Stomach smooth muscle (tissue), 2 donors: ENCODE measurements around the gene CNBP.
A peak's percentile ranks its signal among the peaks of the same experiment; 100 is the strongest.
"Not testable (repeated sequence)": the region's sequence is repeated elsewhere in the genome, so short reads cannot be mapped to it uniquely, and the experiment has no call there.

ENCODE experiments used
- H3K27ac ChIP-seq: one replicate; pipeline ENCODE4 v1.7.0; 2013; ENCODE audit warnings: mild to moderate bottlenecking, low read length, inconsistent platforms
- H3K27me3 ChIP-seq, 2 donors: one replicate each; pipeline ENCODE4 v1.7.0; 2013; ENCODE audit warnings: low read length in 2 of 2; ENCODE audit not compliant: insufficient read depth in 2 of 2, control insufficient read depth in 1 of 2
- H3K36me3 ChIP-seq, 2 donors: one replicate each; pipeline ENCODE4 v1.7.0; 2013; ENCODE audit warnings: low read length in 2 of 2; ENCODE audit not compliant: control insufficient read depth in 2 of 2, insufficient read depth in 2 of 2
- H3K4me1 ChIP-seq: one replicate; pipeline ENCODE4 v1.7.0; 2013; ENCODE audit warnings: low read length; ENCODE audit not compliant: control insufficient read depth, insufficient read depth
- H3K4me3 ChIP-seq, 2 donors: one replicate each; pipeline ENCODE4 v1.7.0; 2013; ENCODE audit warnings: low read length in 2 of 2
- H3K9ac ChIP-seq, 2 donors: one replicate each; pipeline ENCODE4 v1.7.0; 2013; ENCODE audit warnings: low read length in 2 of 2, mild to moderate bottlenecking in 1 of 2
- H3K9me3 ChIP-seq, 2 donors: one replicate each; pipeline ENCODE4 v1.7.0; 2013; ENCODE audit warnings: low read length in 2 of 2; ENCODE audit not compliant: control insufficient read depth in 2 of 2
- donor health status: healthy.
- donor health status: Pancreatic carcinoma.

The CNBP gene

DNA sequence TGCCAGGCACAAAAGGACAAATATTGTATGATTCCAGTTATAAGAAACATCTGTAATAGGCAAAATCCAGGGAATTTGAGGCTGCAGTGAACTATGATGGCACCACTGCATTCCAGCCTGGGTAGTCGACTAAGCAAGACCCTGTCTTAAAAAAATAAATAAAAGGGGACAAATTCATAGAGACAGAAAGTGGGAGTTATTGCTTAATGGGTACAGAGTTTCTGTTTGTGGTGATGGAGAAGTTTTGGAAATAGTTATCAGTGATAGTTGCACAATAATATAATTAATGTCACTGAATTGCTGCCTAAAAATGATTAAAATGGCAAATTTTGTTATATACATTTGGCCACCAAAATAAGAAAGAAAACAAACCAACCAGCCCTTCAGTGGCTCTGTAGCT is 27.6 kb upstream of the CNBP start:
- Histone ChIP-seq H3K27ac (peak overlapping the region; percentile 49), H3K36me3 (no peaks in the 10 kb centered on the region), H3K4me3 (peak overlapping the region in 1 of 2 donors; percentile 35), H3K9me3 (no peaks in the 10 kb centered on the region), H3K27me3 (no peaks in the 10 kb centered on the region), H3K4me1 (peaks cover 12% of the 10 kb centered on the region), H3K9ac (no peak overlapping the region)

- H3K9ac ChIP-seq: no peak overlapping the region
- H3K4me1 ChIP-seq: peaks cover 17% of the 10 kb centered on the region
- peak overlapping the region; percentile 19 for H3K27ac ChIP-seq
- no peak overlapping the region for H3K4me3 ChIP-seq
- no peaks in the 10 kb centered on the region for H3K9me3 ChIP-seq
- no peaks in the 10 kb centered on the region for H3K27me3 ChIP-seq
- no peaks in the 10 kb centered on the region for H3K36me3 ChIP-seq
Measured at GRCh38 chr3:129207479-129207878, 23.8 kb upstream of the CNBP start.

DNA sequence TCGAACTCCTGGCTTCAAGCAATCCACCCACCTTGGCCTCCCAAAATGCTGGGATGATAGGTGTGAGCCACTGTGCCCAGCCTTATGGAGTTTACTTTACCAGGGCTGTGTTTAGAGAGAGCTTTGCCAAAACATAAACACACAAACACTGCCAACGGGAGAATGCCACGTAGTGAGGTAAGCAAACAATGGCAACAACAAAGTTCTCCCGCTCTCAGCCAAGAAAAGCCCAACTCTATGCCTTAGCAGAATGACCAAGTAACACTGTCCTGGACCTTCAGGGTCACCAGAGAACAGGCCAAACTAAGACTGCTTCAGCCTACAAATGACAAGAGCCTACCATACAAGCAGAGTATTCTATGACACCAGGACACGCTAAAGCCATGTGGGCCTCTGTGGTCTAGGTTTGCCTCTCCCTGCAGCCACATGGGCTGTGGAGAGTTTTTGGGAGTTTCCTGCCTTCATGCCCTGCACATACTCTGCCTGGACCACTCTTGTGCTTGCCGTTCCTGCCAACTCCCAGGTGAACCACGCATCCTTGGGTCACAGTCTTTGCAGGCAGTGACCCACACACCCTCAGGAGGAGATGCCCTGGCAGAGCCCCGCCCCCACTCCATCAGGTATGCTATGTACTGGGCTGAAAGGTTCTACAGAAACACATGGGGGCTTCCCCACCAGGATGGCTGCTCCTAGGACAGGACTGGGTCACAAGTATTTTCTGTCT is 21.6 kb upstream of the CNBP start:
- H3K4me3 ChIP-seq: no peak overlapping the region
- H3K4me1 ChIP-seq: peaks cover 9% of the 10 kb centered on the region
- H3K36me3 ChIP-seq: no peaks in the 10 kb centered on the region
- H3K27ac ChIP-seq: no peak overlapping the region
- H3K9ac ChIP-seq: no peak overlapping the region
- no peaks in the 10 kb centered on the region for H3K27me3 ChIP-seq
- no peaks in the 10 kb centered on the region for H3K9me3 ChIP-seq

DNA sequence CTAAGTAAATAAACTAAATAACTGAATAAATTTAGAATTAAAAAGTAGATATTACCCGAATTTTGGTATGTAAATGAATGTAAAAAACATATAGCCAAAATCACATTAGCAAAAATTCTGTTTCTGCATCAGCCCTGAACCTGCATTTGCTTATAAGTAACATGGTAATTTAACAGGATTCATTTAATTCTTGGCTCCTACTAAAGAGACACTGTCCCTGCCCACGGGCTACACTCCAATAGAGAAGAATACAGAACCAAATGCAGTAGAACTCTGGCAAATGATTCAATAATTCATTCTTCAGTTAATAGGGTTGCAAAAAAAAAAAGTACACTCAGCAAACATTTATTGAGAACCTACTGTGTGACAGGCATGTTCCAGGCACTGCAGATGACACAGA is 20.8 kb upstream of the CNBP start:
- H3K4me1 ChIP-seq: peaks cover 9% of the 10 kb centered on the region
- H3K9me3 ChIP-seq: no peaks in the 10 kb centered on the region
- H3K36me3 ChIP-seq: no peaks in the 10 kb centered on the region
- no peak overlapping the region for H3K4me3 ChIP-seq
- no peak overlapping the region for H3K9ac ChIP-seq
- H3K27ac ChIP-seq: no peak overlapping the region
- no peaks in the 10 kb centered on the region for H3K27me3 ChIP-seq

GRCh38 chr3:129199366-129199765 is 15.7 kb upstream of the CNBP start:
- Histone ChIP-seq H3K9me3 (no peaks in the 10 kb centered on the region), H3K27ac (no peak overlapping the region), H3K9ac (no peak overlapping the region), H3K4me1 (peaks cover 26% of the 10 kb centered on the region), H3K27me3 (no peaks in the 10 kb centered on the region), H3K36me3 (no peaks in the 10 kb centered on the region), H3K4me3 (no peak overlapping the region)

DNA sequence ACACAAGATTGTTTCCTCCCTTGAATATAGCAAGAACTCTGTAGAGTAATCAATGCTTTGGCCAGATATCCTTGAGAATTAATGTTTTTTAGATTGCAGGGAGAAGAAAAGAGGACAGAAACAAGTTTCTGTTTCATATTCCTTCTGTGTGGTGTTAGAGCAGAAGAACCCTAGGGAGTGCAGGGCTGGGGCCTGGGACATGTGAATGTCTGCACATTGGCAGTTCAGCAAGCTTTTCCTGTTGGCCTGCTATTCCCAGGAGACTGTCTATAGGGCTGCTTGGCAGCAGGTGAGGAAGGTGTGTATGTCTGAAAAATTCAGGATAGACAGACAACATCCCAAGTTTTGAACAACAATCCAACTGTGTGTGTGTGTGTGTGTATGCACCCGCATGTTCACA is 13.6 kb upstream of the CNBP start:
- Histone ChIP-seq H3K9ac (peak overlapping the region; percentile 25 to 55), H3K4me1 (peaks cover 26% of the 10 kb centered on the region), H3K27ac (peak overlapping the region; percentile 81)

GRCh38 chr3:129196601-129197000 is 12.9 kb upstream of the CNBP start:
- H3K27me3 ChIP-seq: no peaks in the 10 kb centered on the region
- H3K9ac ChIP-seq: peak overlapping the region in 1 of 2 donors; percentile 62
- no peak overlapping the region for H3K4me3 ChIP-seq
- peaks cover 26% of the 10 kb centered on the region for H3K4me1 ChIP-seq
- H3K36me3 ChIP-seq: no peaks in the 10 kb centered on the region
- H3K27ac ChIP-seq: peak overlapping the region; percentile 81
- H3K9me3 ChIP-seq: no peaks in the 10 kb centered on the region

More for the DNA sequence above, 13.6 kb upstream of the CNBP start:
- no peak overlapping the region for H3K4me3 ChIP-seq
- no peaks in the 10 kb centered on the region for H3K27me3 ChIP-seq
- H3K9me3 ChIP-seq: no peaks in the 10 kb centered on the region
- no peaks in the 10 kb centered on the region for H3K36me3 ChIP-seq

DNA sequence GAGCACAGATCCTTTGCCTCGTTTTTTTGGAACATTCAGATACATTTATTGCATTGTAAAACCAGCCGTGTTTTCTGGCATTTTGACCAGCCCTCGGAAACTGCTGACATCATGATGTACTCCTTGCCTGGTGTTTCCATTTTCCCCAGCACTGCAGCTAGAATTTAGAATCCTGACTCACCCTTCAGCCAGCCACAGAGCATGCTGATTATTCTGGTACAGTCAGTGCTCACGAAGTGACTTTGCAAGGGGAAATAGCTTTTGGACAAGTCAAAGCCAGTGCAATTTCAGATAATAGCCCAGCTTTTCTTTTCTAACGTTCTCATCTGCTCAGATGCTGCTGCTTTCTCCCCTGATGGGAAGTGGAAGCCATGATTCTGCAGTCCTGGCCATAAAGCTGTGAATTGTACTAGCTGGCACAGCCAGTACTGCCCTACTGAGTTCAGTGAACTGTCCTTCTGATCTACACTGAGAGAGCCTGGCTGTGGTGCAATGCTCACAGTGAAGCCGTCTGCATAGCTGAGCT is 12.1 kb upstream of the CNBP start:
- Histone ChIP-seq H3K27ac (peak overlapping the region; percentile 81), H3K4me3 (peak overlapping the region; percentile 41 to 52), H3K9me3 (no peaks in the 10 kb centered on the region), H3K9ac (peak overlapping the region; percentile 62 to 64), H3K4me1 (peaks cover 26% of the 10 kb centered on the region), H3K36me3 (no peaks in the 10 kb centered on the region), H3K27me3 (no peaks in the 10 kb centered on the region)

GRCh38 chr3:129189793-129190192 is 6.1 kb upstream of the CNBP start:
- not testable (repeated sequence) for H3K4me3 ChIP-seq, H3K27ac ChIP-seq, H3K27me3 ChIP-seq, H3K9ac ChIP-seq, H3K4me1 ChIP-seq, H3K9me3 ChIP-seq, H3K36me3 ChIP-seq

DNA sequence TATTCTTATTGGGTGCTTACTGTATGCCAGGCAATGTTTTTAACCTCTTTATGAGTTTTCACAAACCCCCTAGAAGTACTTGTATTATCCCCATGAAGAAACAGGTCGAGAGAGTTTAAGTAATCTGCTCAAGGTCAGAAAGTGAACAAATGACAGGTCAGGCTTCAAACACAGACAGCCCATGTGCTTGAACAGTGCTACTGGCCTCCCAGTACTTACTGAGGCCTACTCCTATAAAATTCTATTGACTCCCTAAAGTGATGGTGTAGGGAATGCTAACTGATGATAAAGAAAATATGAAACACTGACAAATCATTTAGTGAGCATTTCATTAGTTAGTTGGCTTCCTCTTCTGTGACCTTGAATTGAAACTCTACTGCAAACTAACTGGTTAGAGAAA is 4.2 kb upstream of the CNBP start:
- Histone ChIP-seq H3K9ac (peak overlapping the region in 1 of 2 donors; percentile 7), H3K9me3 (no peaks in the 10 kb centered on the region), H3K27me3 (no peaks in the 10 kb centered on the region), H3K4me3 (no peak overlapping the region), H3K36me3 (no peaks in the 10 kb centered on the region), H3K27ac (no peak overlapping the region), H3K4me1 (peaks cover 6% of the 10 kb centered on the region)

- Histone ChIP-seq H3K36me3 (no peaks in the 10 kb centered on the region), H3K9ac (no peak overlapping the region), H3K27me3 (no peaks in the 10 kb centered on the region), H3K9me3 (no peaks in the 10 kb centered on the region), H3K4me3 (no peak overlapping the region), H3K27ac (no peak overlapping the region), H3K4me1 (peaks cover 14% of the 10 kb centered on the region)
Measured at GRCh38 chr3:129185783-129186182, 2.1 kb upstream of the CNBP start.
